ENCODE data around the gene CCL3.
"Not testable (repeated sequence)": the region's sequence is repeated elsewhere in the genome, so short reads cannot be mapped to it uniquely, and the experiment has no call there.

Gene CCL3

DNA sequence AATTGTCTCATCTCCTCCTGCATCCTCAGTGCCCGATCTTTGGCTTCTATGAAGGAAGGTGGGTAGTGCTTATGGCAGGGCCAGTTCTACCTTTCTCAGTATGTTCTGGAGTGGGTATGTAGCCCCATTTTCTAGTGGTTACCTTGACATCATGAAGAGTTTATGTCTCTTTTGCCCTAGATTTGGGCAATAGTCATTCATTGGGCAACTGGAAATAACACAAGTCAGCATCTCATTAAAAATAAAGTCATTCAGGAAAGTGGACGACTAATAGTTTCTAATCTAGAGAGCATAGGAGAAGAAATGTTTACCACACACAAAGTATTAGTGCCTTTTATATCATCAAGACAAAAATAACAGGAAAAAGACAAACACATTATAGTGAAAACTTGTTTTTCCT, 6.3 kb downstream of the CCL3 start:
- DNase-seq, result not testable (repeated sequence)

DNA sequence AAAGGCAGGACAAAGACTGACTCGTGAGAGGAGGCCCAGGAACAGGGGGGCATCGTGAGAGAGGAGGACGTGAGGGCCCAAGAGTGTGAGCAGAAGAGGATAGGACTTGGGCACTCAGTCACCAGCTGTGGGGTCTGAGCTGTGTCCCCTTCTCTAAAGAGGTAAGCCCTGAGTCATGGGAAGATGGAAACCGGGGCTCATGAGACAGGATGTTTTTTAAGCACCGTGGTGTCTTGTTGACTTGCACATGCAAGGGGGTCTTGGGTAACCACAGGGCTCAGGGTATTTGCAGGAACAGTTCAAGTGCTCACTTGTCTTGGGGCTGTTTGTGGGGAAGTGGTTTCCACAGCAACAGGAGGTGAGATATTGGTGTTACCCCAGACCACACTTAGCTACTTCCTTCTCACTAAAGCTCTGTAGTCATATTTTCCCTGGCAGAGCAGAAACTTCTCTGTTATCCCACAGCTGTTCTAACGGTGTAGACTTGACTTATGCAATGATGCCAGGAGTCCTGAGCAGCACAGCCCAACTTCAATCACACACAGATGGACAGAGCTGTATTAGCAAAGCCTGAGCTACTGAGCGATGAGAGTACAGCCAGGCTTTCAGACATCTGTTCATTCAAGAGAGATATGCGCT, 7.3 kb downstream of the CCL3 start:
- not testable (repeated sequence) for DNase-seq

DNA sequence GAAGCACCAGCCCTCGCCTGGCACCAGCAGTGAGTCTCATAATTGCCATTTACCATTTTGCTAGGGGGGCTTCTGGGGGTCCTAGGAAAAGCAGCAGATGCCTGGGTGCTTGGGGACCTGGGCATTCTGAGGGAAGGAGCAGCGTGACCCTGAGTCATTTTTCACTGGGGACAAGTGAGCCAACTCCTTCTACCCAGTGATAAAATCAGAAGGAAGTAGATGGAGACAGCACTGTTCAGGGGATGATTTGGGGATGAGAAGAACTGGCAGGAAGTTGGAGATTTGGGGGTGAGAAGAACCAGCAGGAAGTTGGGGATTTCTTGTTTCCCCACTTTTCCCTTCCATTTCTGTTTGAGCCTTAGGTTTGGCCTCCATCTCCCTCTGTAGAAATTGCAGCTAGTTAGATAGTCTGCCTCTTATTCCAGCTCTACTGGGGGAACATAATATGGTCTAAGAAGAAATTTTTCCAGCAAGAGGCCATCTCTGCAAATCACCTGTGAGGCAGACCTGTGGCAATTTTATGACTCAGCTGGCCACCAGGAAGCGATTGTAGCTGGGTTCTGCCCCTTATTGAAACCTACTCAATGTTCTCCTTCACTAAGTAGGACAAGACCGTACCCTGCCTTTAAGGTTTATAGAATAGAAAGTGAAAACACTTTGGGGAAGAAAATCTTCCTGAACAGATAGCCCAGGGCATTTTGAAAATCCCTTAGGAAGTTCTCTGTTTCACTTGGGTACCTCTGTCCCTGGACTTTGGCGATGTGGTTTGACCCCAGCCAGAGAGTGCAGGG, 8.1 kb downstream of the CCL3 start:
- not testable (repeated sequence) for DNase-seq

DNA sequence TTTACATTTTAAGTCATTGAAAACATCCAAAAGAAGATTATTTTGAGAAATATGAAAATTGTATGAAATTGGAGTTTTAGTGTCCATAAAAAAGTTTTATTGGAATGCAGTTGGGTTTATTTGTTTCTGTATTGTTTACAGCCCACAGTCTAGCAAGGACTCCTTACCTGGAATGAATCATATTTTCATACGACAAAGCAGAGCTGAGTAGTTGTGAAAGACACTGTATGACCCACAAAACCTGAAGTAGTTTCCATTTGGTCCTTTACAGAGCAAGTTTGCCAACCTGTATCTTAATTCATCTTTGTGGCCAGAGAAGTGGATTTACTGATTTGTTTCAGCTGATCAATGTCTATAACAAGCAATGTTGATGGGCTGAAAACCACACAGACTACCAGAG, 15.6 kb downstream of the CCL3 start:
- DNase-seq, result no peak

DNA sequence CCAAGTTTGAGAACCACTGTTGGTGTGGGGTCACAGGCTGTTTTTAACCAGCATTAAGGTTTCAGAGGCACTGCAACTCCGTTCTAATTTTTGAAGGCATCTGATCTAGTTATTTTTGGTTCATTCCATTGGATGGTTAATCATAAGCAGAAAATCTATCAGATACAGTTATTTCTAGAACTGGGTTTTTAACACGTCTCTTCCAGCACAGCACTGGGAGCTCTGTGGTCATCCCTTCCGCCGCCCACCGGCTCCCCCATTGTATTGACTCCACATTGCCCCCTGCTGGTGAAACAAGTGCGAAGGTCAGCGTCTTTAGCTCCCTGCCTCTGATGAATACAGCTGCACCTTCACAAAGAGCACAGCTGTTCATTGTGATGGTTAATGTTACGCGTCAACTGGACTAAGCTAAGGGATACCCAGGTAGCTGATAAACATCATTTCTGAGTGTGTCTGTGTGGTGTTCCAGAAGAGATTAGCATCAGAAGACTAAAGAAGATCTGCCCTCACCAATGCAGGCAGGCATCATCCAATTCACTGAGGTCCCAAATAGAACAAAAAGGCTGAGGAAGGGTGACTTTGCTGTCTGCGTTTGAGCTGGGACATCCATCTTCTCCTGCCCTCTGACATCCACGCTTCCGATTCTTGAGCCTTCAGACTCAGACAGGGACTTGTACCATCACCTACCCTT, 17.4 kb downstream of the CCL3 start:
- DNase-seq, result peak in 2 of 4 experiments; percentile 7 to 9

DNA sequence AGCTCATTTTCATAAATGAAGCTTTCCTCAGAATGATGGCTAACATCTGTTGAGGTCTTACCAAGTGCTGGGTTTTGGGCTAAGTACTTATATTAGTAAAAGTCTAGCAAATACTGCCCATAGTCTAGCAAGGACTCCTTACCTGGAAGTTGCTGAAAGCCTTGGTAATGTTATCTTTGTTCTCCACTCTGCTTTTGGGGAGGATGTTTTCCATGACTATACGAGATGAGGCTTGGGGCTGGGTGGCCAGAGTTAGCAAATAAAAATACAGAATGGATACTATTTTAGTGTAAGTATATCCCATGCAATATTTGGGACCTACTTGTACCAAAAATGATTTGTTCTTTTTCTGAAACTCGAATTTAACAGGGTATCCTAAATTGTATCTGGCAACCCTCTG, 18.2 kb downstream of the CCL3 start:
- no peak for DNase-seq

DNA sequence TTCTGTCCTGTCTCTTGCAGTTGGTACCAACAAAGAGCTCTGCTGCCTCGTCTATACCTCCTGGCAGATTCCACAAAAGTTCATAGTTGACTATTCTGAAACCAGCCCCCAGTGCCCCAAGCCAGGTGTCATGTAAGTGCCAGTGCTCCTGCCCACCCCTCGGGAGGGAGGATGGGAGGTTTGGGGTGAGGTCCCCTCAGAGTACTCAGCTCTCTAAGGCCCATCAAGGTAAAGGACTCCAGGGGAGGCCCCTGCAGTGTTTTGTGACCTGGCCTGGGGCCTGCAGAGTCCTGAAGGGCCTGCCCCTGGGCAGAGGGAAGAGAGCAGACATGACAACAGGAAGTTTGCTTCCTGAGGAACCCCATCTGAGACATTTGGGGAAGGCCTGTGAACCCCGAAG, 19.5 kb downstream of the CCL3 start:
- no peak for DNase-seq

DNA sequence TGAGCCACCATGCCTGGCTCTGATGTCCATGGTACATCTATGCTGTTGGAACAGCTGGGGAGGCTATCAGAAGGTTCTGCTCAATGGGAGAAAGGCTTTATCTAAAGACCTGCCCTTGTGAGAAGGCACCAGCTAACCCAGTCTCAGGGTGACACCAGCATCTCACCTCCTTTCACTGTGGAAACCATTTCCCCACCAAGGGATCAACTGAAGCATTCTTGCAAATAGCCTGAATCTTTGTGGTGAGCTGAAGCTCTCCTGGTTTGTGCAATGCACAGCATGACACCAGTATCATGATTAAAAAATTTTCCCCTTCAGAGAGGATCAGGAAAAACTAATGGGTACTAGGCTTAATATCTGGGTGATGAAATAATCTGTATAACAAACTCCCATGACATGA, 20.8 kb downstream of the CCL3 start:
- no peak for DNase-seq

DNA sequence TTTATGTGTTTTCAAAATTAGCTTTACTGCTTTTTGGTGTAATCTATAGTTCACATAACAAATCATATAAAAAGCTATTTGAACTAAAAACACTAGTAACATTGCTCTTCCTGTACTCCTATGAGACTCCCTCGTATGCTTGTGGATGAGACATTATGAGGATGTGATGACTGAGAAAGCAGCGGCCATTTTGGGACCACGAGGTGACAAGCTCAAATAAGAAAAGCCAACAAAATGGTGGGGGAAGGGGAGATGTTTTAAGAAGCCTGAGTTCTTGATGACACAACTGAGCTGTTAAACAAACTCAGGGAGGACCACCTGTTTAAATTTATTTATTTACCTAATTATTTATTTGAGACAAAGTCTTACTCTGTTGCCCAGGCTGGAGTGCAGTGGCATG, 21.4 kb downstream of the CCL3 start:
- DNase-seq, result no peak

DNA sequence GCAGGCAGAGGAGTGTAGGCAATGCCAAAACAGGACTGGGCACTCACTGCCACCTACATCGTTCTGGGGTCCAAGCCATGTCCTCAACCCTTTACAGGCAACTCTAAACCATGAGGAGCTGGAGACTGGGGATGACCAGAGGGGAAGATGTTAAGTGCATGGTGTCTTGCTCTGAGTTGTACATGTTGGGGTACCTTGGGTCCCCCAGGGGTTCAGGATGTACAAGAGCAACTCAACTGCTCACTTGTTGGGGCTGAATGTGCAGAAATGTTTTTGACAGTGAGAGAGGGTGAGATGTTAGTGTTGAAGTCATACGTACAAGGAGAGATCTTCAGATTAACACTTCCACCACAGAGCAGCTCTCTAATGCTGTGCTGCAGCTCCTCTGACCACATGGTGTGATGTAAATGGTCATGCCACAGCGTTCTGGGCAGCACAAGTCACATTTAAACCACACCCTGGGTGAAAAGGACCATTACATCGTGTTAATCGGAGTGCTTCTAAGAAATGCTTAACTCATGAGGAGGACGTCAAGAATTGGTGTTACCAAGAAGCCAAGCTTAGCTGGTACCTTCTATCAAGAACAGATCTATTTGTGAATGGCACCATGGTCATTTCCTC, 23.5 kb downstream of the CCL3 start:
- no peak for DNase-seq

DNA sequence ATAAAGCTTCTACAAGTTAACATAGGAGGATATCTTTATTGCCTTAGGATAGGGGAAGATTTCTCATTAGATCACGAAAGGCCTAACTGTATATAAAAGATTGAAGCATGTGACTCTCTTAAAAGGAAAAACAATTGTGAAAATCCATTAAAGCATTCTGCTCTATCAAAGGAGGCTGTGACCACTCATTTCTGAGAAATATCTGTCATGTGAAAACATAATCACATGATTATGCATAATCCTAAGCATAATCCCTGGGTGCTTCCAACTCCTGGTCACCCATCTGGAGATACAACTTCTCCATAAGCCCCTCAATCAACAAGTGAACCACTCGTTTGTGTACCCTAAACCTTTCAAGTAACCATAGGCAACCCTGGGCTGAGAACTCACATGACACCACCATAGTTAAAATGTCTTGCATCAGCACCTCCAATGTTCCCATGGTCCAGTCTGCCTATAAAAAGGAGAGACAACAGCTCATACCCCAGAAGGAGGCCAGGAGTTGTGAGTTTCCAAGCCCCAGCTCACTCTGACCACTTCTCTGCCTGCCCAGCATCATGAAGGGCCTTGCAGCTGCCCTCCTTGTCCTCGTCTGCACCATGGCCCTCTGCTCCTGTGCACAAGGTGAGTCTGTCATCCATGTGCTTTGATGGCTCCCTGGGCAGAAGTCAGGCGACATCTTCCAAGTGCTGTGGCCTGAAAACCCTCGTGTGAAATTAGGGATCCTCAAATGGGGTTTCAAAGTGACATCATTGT, 26.0 kb downstream of the CCL3 start, which contains the start of gene CCL18:
Gene CCL18, plus strand, starts transcription at position 487 of the 756 bp plus-strand sequence. Its CDS starts 71 bp downstream, at position 558.
- DNase-seq, result no peak

DNA sequence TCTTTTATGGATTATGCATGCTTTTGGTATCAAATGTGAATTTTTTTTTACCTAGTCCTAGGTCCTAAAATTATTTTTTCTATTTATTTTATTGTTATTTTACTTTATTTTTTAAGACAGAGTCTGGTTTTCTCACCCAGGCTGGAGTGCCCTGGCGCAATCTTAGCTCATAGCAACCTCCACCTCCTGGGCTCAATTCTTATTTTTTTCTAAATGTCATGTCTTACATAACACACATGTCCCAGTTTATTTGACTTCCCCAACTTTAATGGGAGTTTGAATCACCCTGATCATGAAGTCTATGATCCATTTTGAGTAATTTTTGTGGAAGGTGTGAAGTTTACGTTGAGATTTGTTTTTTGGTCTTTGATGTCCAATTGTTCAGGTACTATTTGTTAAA, 29.1 kb downstream of the CCL3 start:
- DNase-seq, result no peak

DNA sequence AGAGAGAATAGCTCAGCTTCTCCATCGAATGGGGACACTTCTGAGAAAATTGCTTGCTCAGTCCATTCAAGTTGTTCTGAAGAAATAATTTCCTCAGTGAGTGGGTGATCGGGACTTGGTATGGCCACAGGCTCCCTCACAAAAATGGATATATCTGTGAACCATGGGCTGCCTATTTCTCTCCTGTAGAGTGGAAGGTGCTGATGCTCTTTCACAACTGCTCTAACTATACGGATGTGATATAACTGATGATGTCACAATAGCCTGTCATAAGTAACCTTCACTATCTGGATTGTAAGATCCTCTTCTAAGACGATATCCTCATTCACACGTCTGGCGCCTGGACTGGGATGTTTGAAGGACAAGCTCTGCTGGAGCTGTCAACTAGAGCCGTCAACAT, 30.5 kb downstream of the CCL3 start:
- no peak for DNase-seq

DNA sequence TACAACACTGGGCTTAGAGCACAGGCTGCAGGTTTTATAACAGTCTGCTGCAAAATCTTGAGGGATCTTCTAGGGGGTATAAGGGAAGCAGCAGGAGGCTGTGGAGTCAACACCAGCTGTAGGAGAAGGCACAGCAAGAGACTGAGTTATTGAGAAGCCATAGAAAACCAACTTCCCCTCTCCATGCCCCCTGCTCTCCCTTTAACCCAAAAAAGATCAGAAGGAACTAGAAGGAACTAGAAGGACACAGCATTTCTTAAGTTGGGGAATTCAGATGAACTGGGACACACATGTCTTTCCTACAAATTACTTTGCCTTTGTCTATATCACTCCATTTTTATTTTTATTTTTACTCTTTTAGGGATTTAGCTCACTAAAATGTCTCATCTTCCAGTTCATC, 32.0 kb downstream of the CCL3 start:
- DNase-seq, result no peak

DNA sequence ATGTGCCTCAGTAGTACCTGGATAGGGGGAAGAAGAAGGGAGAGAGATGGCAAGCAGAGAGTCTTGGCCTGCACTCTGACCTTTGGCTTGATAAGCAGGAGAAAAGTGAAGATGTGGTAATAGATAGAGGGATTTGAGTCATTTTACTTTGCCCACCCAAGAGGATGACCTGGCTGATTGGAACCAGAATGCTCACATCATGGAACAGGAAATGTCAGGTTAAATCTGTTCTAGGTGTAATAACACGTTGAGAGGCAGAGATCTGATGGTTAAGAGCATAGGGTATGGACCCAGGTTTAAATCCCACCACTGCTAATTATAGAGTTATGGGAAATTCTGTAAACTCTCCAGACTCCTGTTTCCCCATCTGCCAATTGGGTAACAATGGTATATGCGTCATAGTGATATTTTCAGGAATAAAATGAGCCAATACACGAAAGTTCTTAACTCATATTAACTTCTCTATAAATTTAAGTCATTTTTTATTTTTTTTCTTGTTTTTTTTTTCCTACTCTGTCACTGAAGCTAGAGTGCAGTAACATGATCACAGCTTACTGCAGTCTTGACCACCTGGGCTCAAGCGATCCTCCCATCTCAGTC, 33.9 kb downstream of the CCL3 start:
- no peak for DNase-seq

DNA sequence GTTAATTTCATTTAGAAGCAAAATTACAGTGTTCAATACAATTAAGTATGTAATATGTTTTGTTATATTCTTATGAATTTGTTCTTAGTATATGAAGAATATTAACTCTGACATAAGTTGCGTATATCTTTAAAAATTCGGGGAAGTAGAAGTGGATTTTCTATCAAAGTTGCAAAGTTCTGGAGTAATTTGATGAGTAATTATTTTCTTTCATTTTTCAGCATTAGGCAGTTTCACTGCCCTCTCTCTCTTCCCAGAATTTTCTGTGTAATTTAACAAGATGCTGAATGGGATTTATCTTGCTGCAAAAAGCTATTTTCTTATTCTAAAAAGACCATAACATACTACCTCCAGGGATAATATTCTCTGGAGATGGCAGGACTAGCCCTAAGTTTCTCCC, 34.8 kb downstream of the CCL3 start:
- DNase-seq, result no peak

DNA sequence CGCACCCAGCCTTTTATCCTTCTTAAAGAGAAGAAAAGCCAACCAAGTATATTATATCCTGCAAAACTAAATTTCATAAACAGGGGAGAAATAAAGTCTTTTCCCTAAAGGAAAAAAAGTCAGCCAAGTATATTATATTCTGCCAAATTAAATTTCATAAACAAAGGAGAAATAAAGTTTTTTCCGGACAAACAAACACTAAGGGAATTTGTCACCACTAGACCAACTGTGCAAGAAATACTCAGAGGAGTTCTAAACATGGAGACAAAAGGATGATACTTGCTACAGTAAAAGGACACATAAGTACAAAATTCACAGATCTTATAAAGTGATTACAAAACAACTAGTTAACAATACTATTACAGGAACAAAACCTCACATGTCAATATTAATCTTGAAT, 40.3 kb downstream of the CCL3 start:
- DNase-seq, result no peak

DNA sequence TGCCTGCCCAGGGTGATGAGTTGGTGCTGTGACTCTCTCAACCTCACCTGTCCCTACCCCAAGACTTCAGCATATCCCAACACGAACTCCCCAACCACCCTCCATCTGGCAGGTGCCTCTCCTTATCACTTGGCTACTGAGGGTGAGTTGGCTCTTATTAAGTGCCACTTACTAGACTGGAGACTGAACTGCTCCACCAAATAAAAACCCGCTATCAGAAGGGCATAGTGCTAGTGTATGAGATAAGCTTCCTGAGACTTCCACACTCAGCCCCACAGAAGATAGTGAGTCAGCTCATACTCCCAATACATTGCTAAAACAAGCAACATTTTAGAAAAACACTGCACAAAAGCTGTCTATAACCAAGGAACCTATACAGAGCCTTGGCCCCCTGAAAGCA, 41.9 kb downstream of the CCL3 start:
- DNase-seq, result no peak

All from activated naive CD4-positive, alpha-beta T cell (primary cell).